Activated effector memory CD4-positive, alpha-beta T cell treated with anti-CD3 and anti-CD28 coated beads, Interleukin-2, amount 50 U/mL, for 16 hours (primary cell): ENCODE measurements around the gene LHX3.

Experiments used
- DNase-seq: peaks from one replicate; pipeline ENCODE4 v3.0.0-alpha.2; 2020

The LHX3 gene

GRCh38 chr9:136173648-136174290 is 31.2 kb downstream of the LHX3 start:
- DNase-seq: no peak

GRCh38 chr9:136172412-136173079 is 32.4 kb downstream of the LHX3 start:
- no peak for DNase-seq

- no peak for DNase-seq
Measured at GRCh38 chr9:136171801-136172411, 33.0 kb downstream of the LHX3 start.

- DNase-seq: no peak
Measured at GRCh38 chr9:136171009-136171800, 33.7 kb downstream of the LHX3 start.

GRCh38 chr9:136170006-136170901 is 34.7 kb downstream of the LHX3 start:
- DNase-seq: peak; percentile 83

- no peak for DNase-seq
Measured at GRCh38 chr9:136169495-136169894, 35.4 kb downstream of the LHX3 start.

- DNase-seq: no peak
Measured at GRCh38 chr9:136163248-136163850, 41.6 kb downstream of the LHX3 start.

GRCh38 chr9:136160995-136161610 is 43.8 kb downstream of the LHX3 start:
- DNase-seq: no peak

- DNase-seq: no peak
Measured at GRCh38 chr9:136160381-136160841, 44.5 kb downstream of the LHX3 start.

GRCh38 chr9:136159851-136160250 is 45.1 kb downstream of the LHX3 start:
- no peak for DNase-seq

- no peak for DNase-seq
Measured at GRCh38 chr9:136157477-136158265, 47.3 kb downstream of the LHX3 start.

GRCh38 chr9:136156209-136157120 is 48.5 kb downstream of the LHX3 start:
- no peak for DNase-seq

GRCh38 chr9:136155576-136155975 is 49.4 kb downstream of the LHX3 start:
- DNase-seq: no peak

GRCh38 chr9:136154943-136155342 is 50.0 kb downstream of the LHX3 start:
- DNase-seq: no peak

- DNase-seq: no peak
Measured at GRCh38 chr9:136153381-136154065, 51.4 kb downstream of the LHX3 start.

GRCh38 chr9:136152931-136153330 is 52.0 kb downstream of the LHX3 start:
- no peak for DNase-seq

- no peak for DNase-seq
Measured at GRCh38 chr9:136152543-136152866, 52.4 kb downstream of the LHX3 start.

- DNase-seq: no peak
Measured at GRCh38 chr9:136151848-136152542, 52.9 kb downstream of the LHX3 start.
